ENCODE data around the gene SSH3.

SSH3 gene

DNA sequence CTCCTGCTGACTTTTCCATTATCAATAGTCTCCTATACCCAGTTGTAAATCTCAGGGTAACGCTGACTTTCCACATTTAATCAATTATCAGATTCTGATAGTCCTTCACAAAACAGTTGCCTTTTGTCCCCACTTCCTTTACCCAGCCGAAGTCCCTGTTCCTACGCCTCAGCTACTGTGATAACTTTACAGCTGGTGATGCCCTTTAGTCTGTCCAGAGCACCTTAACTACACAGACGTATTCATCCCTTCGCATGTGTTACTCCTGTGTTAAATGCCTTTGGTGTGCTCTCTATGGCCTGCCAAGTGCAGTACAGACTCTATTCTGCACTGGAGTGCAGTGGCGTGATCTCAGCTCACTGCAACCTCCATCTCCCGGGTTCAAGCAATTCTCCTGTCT lies 20.2 kb downstream of the SSH3 start:
- Histone ChIP-seq H3K27ac (ENCODE audit: low read length) (no peak overlapping the region), H3K4me1 (ENCODE audit: control insufficient read depth, low read depth, low read length) (no peaks in the 10 kb centered on the region), H3K27me3 (ENCODE audit: control insufficient read depth, insufficient read depth, low read length) (peaks cover 22% of the 10 kb centered on the region), H3K9ac (ENCODE audit: low read length) (no peak overlapping the region), H3K9me3 (ENCODE audit: control insufficient read depth, low read depth, low read length) (no peaks in the 10 kb centered on the region), H3K4me3 (ENCODE audit: low read length) (no peak overlapping the region), H3K36me3 (ENCODE audit: control insufficient read depth, low read depth, low read length) (no peaks in the 10 kb centered on the region)

- Histone ChIP-seq H3K4me1 (ENCODE audit: control insufficient read depth, low read depth, low read length) (no peaks in the 10 kb centered on the region), H3K9ac (ENCODE audit: low read length) (no peak overlapping the region), H3K27ac (ENCODE audit: low read length) (no peak overlapping the region), H3K4me3 (ENCODE audit: low read length) (no peak overlapping the region), H3K9me3 (ENCODE audit: control insufficient read depth, low read depth, low read length) (no peaks in the 10 kb centered on the region), H3K27me3 (ENCODE audit: control insufficient read depth, insufficient read depth, low read length) (no peaks in the 10 kb centered on the region), H3K36me3 (ENCODE audit: control insufficient read depth, low read depth, low read length) (no peaks in the 10 kb centered on the region)
Measured at GRCh38 chr11:67332081-67332691, 28.9 kb downstream of the SSH3 start.

GRCh38 chr11:67337257-67337656 lies 33.9 kb downstream of the SSH3 start:
- no peaks in the 10 kb centered on the region for H3K36me3 ChIP-seq (ENCODE audit: control insufficient read depth, low read depth, low read length)
- H3K9ac ChIP-seq (ENCODE audit: low read length), result no peak overlapping the region
- H3K9me3 ChIP-seq (ENCODE audit: control insufficient read depth, low read depth, low read length), result no peaks in the 10 kb centered on the region
- no peaks in the 10 kb centered on the region for H3K27me3 ChIP-seq (ENCODE audit: control insufficient read depth, insufficient read depth, low read length)
- no peak overlapping the region for H3K27ac ChIP-seq (ENCODE audit: low read length)
- no peak overlapping the region for H3K4me3 ChIP-seq (ENCODE audit: low read length)
- H3K4me1 ChIP-seq (ENCODE audit: control insufficient read depth, low read depth, low read length), result no peaks in the 10 kb centered on the region

GRCh38 chr11:67344264-67344663 lies 40.9 kb downstream of the SSH3 start:
- Histone ChIP-seq H3K27ac (ENCODE audit: low read length) (no peak overlapping the region), H3K27me3 (ENCODE audit: control insufficient read depth, insufficient read depth, low read length) (no peaks in the 10 kb centered on the region), H3K4me1 (ENCODE audit: control insufficient read depth, low read depth, low read length) (no peaks in the 10 kb centered on the region), H3K4me3 (ENCODE audit: low read length) (no peak overlapping the region), H3K9ac (ENCODE audit: low read length) (no peak overlapping the region), H3K9me3 (ENCODE audit: control insufficient read depth, low read depth, low read length) (no peaks in the 10 kb centered on the region), H3K36me3 (ENCODE audit: control insufficient read depth, low read depth, low read length) (no peaks in the 10 kb centered on the region)

GRCh38 chr11:67345247-67345919 lies 42.1 kb downstream of the SSH3 start:
- Histone ChIP-seq H3K27ac (ENCODE audit: low read length) (no peak overlapping the region), H3K36me3 (ENCODE audit: control insufficient read depth, low read depth, low read length) (no peaks in the 10 kb centered on the region), H3K9ac (ENCODE audit: low read length) (no peak overlapping the region)

GRCh38 chr11:67345920-67346819 lies 42.8 kb downstream of the SSH3 start:
- Histone ChIP-seq H3K4me1 (ENCODE audit: control insufficient read depth, low read depth, low read length) (no peaks in the 10 kb centered on the region), H3K9me3 (ENCODE audit: control insufficient read depth, low read depth, low read length) (no peaks in the 10 kb centered on the region), H3K27ac (ENCODE audit: low read length) (no peak overlapping the region), H3K4me3 (ENCODE audit: low read length) (no peak overlapping the region), H3K27me3 (ENCODE audit: control insufficient read depth, insufficient read depth, low read length) (no peaks in the 10 kb centered on the region), H3K9ac (ENCODE audit: low read length) (no peak overlapping the region), H3K36me3 (ENCODE audit: control insufficient read depth, low read depth, low read length) (no peaks in the 10 kb centered on the region)

More at GRCh38 chr11:67345247-67345919, 42.1 kb downstream of the SSH3 start:
- Histone ChIP-seq H3K27me3 (ENCODE audit: control insufficient read depth, insufficient read depth, low read length) (no peaks in the 10 kb centered on the region), H3K9me3 (ENCODE audit: control insufficient read depth, low read depth, low read length) (no peaks in the 10 kb centered on the region), H3K4me1 (ENCODE audit: control insufficient read depth, low read depth, low read length) (no peaks in the 10 kb centered on the region), H3K4me3 (ENCODE audit: low read length) (no peak overlapping the region)

- H3K4me3 ChIP-seq (ENCODE audit: low read length), result no peak overlapping the region
- no peaks in the 10 kb centered on the region for H3K27me3 ChIP-seq (ENCODE audit: control insufficient read depth, insufficient read depth, low read length)
- peaks cover 4% of the 10 kb centered on the region for H3K4me1 ChIP-seq (ENCODE audit: control insufficient read depth, low read depth, low read length)
- no peaks in the 10 kb centered on the region for H3K36me3 ChIP-seq (ENCODE audit: control insufficient read depth, low read depth, low read length)
- no peak overlapping the region for H3K27ac ChIP-seq (ENCODE audit: low read length)
- no peak overlapping the region for H3K9ac ChIP-seq (ENCODE audit: low read length)
- H3K9me3 ChIP-seq (ENCODE audit: control insufficient read depth, low read depth, low read length), result no peaks in the 10 kb centered on the region
Measured at GRCh38 chr11:67347964-67348749, 44.8 kb downstream of the SSH3 start.

- Histone ChIP-seq H3K9ac (ENCODE audit: low read length) (no peak overlapping the region), H3K4me3 (ENCODE audit: low read length) (no peak overlapping the region), H3K27me3 (ENCODE audit: control insufficient read depth, insufficient read depth, low read length) (no peaks in the 10 kb centered on the region), H3K4me1 (ENCODE audit: control insufficient read depth, low read depth, low read length) (peaks cover 7% of the 10 kb centered on the region), H3K36me3 (ENCODE audit: control insufficient read depth, low read depth, low read length) (no peaks in the 10 kb centered on the region), H3K9me3 (ENCODE audit: control insufficient read depth, low read depth, low read length) (no peaks in the 10 kb centered on the region), H3K27ac (ENCODE audit: low read length) (no peak overlapping the region)
Measured at GRCh38 chr11:67349036-67349435, 45.7 kb downstream of the SSH3 start.

DNA sequence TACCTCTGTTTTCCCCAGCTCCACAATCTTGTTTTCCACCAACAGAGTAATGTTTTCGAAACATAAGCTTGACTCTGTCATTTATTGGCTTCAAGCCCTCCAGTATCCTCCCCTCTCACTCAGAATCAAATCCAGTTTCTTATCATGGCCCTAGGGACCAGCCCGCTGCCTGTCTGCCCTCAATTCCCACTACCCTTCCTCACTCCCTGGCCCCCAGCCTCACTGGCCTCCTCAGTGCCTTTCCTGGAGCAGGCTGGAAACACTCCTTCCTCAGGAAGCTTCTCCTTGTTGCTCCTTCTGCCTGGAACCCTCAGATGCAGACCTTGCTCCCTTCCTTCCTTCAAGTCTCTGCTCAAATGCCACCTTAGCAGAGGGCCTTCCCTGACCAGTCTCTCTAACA lies 46.1 kb downstream of the SSH3 start:
- H3K36me3 ChIP-seq (ENCODE audit: control insufficient read depth, low read depth, low read length), result no peaks in the 10 kb centered on the region
- H3K27ac ChIP-seq (ENCODE audit: low read length), result no peak overlapping the region
- H3K27me3 ChIP-seq (ENCODE audit: control insufficient read depth, insufficient read depth, low read length), result no peaks in the 10 kb centered on the region
- H3K9ac ChIP-seq (ENCODE audit: low read length), result no peak overlapping the region
- H3K4me1 ChIP-seq (ENCODE audit: control insufficient read depth, low read depth, low read length), result peaks cover 11% of the 10 kb centered on the region
- no peaks in the 10 kb centered on the region for H3K9me3 ChIP-seq (ENCODE audit: control insufficient read depth, low read depth, low read length)
- no peak overlapping the region for H3K4me3 ChIP-seq (ENCODE audit: low read length)

- no peaks in the 10 kb centered on the region for H3K9me3 ChIP-seq (ENCODE audit: control insufficient read depth, low read depth, low read length)
- no peak overlapping the region for H3K4me3 ChIP-seq (ENCODE audit: low read length)
- no peaks in the 10 kb centered on the region for H3K27me3 ChIP-seq (ENCODE audit: control insufficient read depth, insufficient read depth, low read length)
- peaks cover 11% of the 10 kb centered on the region for H3K4me1 ChIP-seq (ENCODE audit: control insufficient read depth, low read depth, low read length)
- H3K36me3 ChIP-seq (ENCODE audit: control insufficient read depth, low read depth, low read length), result no peaks in the 10 kb centered on the region
- H3K27ac ChIP-seq (ENCODE audit: low read length), result no peak overlapping the region
- no peak overlapping the region for H3K9ac ChIP-seq (ENCODE audit: low read length)
Measured at GRCh38 chr11:67349928-67350465, 46.7 kb downstream of the SSH3 start.
